ENCODE results near the gene MBD5.

GRCh38 chr2:148541792-148542191, 520.9 kb downstream of the MBD5 start:
- TF ChIP-seq FOXM1 (IDR thresholded peaks at IDR 0.05; ENCODE audit: borderline replicate concordance) (no peak), SUZ12 (IDR thresholded peaks at IDR 0.05) (no peak), HDGF (IDR thresholded peaks at IDR 0.05; ENCODE audit: borderline replicate concordance) (no peak), ELF4 (IDR thresholded peaks at IDR 0.05) (no peak), FOXA1 (IDR thresholded peaks at IDR 0.05) (no peak), LEF1 (IDR thresholded peaks at IDR 0.05; ENCODE audit: borderline replicate concordance) (no peak)
